Measurements from ENCODE around the gene TBC1D22A. TPM values are rescaled to one million over a fixed set of nuclear protein-coding genes. Genes with fewer than 3 reads are reported as not detected.

TBC1D22A gene
- total and polyA plus RNA-seq, 4 donors = 4.1 to 12.4 (median 8.4) TPM

DNA sequence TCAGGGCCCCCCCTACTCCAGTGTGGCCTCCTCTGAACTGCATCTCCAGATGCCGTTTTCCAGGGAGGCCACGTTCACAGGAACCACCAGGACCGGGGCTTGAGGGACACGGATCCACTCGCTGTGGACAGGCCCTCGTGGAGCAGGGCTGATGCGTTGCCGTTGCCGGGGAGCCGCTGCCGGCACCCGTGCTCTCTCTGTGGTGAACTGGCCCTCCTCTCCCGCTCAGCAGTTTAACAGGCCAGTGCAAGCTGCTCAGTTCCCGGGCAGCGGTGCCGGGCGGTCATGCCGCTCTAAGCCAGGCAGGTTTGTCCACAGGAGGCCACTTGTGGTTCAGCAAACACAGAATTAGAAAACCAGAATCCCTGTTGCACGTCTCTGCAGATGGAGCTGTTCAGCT, 301.6 kb downstream of the TBC1D22A start:
- Histone ChIP-seq H3K9me3 (ENCODE audit: control insufficient read depth in 4 of 4, low read length in 3 of 4) (no peaks in the 10 kb centered on the region), H3K9ac (ENCODE audit: low read depth in 1 of 2, low read length in 2 of 2) (no peak overlapping the region), H3K27me3 (ENCODE audit: control insufficient read depth in 4 of 4, insufficient read depth in 4 of 4, low read length in 3 of 4) (no peaks in the 10 kb centered on the region), H3K27ac (ENCODE audit: low read depth in 1 of 2, low read length in 2 of 2) (no peak overlapping the region), H3K36me3 (ENCODE audit: control insufficient read depth in 4 of 4, insufficient read depth in 3 of 4, low read depth in 1 of 4, low read length in 3 of 4) (peaks cover 0 to 13% (median 1%) of the 10 kb centered on the region in 4 donors), H3K4me1 (ENCODE audit: control insufficient read depth in 4 of 4, insufficient read depth in 4 of 4, low read length in 3 of 4) (no peaks in the 10 kb centered on the region), H3K4me3 (ENCODE audit: low read depth in 1 of 3, low read length in 3 of 3) (no peak overlapping the region)
- TF ChIP-seq RXRA (IDR thresholded peaks at IDR 0.05) (no peak), FOXA2 (IDR thresholded peaks at IDR 0.05) (no peak), HNF4A (conservative IDR thresholded peaks at IDR 0.05) (no peak), HNF4G (IDR thresholded peaks at IDR 0.05) (no peak), MAX (IDR thresholded peaks at IDR 0.05) (no peak), JUND (IDR thresholded peaks at IDR 0.05) (no peak), ZBTB33 (IDR thresholded peaks at IDR 0.05) (no peak), EGR1 (IDR thresholded peaks at IDR 0.05; ENCODE audit: low read depth in 2 of 2) (no peak), SP1 (IDR thresholded peaks at IDR 0.05) (no peak), YY1 (IDR thresholded peaks at IDR 0.05) (no peak), GABPA (IDR thresholded peaks at IDR 0.05 in 1 of 2, conservative IDR thresholded peaks at IDR 0.05 in 1 of 2) (no peak)
- TF ChIP-seq, protein P1, sequence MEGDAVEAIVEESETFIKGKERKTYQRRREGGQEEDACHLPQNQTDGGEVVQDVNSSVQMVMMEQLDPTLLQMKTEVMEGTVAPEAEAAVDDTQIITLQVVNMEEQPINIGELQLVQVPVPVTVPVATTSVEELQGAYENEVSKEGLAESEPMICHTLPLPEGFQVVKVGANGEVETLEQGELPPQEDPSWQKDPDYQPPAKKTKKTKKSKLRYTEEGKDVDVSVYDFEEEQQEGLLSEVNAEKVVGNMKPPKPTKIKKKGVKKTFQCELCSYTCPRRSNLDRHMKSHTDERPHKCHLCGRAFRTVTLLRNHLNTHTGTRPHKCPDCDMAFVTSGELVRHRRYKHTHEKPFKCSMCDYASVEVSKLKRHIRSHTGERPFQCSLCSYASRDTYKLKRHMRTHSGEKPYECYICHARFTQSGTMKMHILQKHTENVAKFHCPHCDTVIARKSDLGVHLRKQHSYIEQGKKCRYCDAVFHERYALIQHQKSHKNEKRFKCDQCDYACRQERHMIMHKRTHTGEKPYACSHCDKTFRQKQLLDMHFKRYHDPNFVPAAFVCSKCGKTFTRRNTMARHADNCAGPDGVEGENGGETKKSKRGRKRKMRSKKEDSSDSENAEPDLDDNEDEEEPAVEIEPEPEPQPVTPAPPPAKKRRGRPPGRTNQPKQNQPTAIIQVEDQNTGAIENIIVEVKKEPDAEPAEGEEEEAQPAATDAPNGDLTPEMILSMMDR (IDR thresholded peaks at IDR 0.05; ENCODE audit: low read depth, low read length, missing input control) = no peak
- TF ChIP-seq, protein P2, sequence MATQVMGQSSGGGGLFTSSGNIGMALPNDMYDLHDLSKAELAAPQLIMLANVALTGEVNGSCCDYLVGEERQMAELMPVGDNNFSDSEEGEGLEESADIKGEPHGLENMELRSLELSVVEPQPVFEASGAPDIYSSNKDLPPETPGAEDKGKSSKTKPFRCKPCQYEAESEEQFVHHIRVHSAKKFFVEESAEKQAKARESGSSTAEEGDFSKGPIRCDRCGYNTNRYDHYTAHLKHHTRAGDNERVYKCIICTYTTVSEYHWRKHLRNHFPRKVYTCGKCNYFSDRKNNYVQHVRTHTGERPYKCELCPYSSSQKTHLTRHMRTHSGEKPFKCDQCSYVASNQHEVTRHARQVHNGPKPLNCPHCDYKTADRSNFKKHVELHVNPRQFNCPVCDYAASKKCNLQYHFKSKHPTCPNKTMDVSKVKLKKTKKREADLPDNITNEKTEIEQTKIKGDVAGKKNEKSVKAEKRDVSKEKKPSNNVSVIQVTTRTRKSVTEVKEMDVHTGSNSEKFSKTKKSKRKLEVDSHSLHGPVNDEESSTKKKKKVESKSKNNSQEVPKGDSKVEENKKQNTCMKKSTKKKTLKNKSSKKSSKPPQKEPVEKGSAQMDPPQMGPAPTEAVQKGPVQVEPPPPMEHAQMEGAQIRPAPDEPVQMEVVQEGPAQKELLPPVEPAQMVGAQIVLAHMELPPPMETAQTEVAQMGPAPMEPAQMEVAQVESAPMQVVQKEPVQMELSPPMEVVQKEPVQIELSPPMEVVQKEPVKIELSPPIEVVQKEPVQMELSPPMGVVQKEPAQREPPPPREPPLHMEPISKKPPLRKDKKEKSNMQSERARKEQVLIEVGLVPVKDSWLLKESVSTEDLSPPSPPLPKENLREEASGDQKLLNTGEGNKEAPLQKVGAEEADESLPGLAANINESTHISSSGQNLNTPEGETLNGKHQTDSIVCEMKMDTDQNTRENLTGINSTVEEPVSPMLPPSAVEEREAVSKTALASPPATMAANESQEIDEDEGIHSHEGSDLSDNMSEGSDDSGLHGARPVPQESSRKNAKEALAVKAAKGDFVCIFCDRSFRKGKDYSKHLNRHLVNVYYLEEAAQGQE (IDR thresholded peaks at IDR 0.05) = no peak
- WGBS = 92% methylated on average over 19 of the region's 19 CpGs
- DNase-seq (ENCODE audit: low spot score) = no peak

DNA sequence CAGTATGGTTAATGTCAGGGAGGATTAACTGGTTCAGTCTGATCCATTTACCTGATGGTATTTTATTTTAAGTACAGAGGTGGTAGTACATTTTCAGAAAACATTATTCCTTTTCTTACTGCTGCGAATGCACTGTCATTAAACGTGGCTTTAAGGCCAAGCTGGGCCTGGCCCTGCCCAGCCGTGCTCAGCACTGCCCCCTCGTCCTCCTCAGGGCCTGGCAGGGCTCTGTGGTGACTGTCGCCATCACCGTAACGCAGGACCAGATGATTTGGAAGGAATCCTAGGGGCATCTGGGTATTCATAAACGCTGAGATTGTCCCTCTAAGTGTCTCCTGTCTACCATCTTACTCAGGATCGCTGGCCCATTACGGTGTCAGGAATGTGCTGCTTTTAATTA, 302.0 kb downstream of the TBC1D22A start:
- H3K4me1 ChIP-seq (ENCODE audit: control insufficient read depth in 4 of 4, insufficient read depth in 4 of 4, low read length in 3 of 4) = no peaks in the 10 kb centered on the region
- H3K4me3 ChIP-seq (ENCODE audit: low read depth in 1 of 3, low read length in 3 of 3) = no peak overlapping the region
- H3K27me3 ChIP-seq (ENCODE audit: control insufficient read depth in 4 of 4, insufficient read depth in 4 of 4, low read length in 3 of 4) = no peaks in the 10 kb centered on the region
- TF ChIP-seq GABPA (IDR thresholded peaks at IDR 0.05 in 1 of 2, conservative IDR thresholded peaks at IDR 0.05 in 1 of 2) = no peak
- no peak for TF ChIP-seq ZBTB33 (IDR thresholded peaks at IDR 0.05)
- no peak for TF ChIP-seq YY1 (IDR thresholded peaks at IDR 0.05)
- TF ChIP-seq FOXA1 (IDR thresholded peaks at IDR 0.05) = no peak
- TF ChIP-seq, protein P1 (IDR thresholded peaks at IDR 0.05; ENCODE audit: low read depth, low read length, missing input control) = no peak
- no peak for TF ChIP-seq MAX (IDR thresholded peaks at IDR 0.05)
- no peak for TF ChIP-seq EGR1 (IDR thresholded peaks at IDR 0.05; ENCODE audit: low read depth in 2 of 2)
- TF ChIP-seq SP1 (IDR thresholded peaks at IDR 0.05) = no peak
- TF ChIP-seq, protein P3, sequence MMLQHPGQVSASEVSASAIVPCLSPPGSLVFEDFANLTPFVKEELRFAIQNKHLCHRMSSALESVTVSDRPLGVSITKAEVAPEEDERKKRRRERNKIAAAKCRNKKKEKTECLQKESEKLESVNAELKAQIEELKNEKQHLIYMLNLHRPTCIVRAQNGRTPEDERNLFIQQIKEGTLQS (IDR thresholded peaks at IDR 0.05) = no peak
- no peak for TF ChIP-seq HNF4G (IDR thresholded peaks at IDR 0.05)
- no peak for TF ChIP-seq NR2F2 (IDR thresholded peaks at IDR 0.05)
- TF ChIP-seq RXRA (IDR thresholded peaks at IDR 0.05) = no peak
- H3K36me3 ChIP-seq (ENCODE audit: control insufficient read depth in 4 of 4, insufficient read depth in 3 of 4, low read depth in 1 of 4, low read length in 3 of 4) = peaks cover 0 to 13% (median 1%) of the 10 kb centered on the region in 4 donors
- H3K27ac ChIP-seq (ENCODE audit: low read depth in 1 of 2, low read length in 2 of 2) = no peak overlapping the region
- no peak overlapping the region for H3K9ac ChIP-seq (ENCODE audit: low read depth in 1 of 2, low read length in 2 of 2)
- 81% methylated on average over 10 of the region's 10 CpGs for WGBS
- DNase-seq (ENCODE audit: low spot score) = no peak
- H3K9me3 ChIP-seq (ENCODE audit: control insufficient read depth in 4 of 4, low read length in 3 of 4) = no peaks in the 10 kb centered on the region
